GM21515 (cell line): ENCODE measurements around the gene ERRFI1.

Experiments used
- ATAC-seq: cut with Tn5 transposase; IDR thresholded peaks from one replicate; pipeline ENCODE4 v1.9.1; 2021; ENCODE audit not compliant: unreplicated experiment

Gene ERRFI1

DNA sequence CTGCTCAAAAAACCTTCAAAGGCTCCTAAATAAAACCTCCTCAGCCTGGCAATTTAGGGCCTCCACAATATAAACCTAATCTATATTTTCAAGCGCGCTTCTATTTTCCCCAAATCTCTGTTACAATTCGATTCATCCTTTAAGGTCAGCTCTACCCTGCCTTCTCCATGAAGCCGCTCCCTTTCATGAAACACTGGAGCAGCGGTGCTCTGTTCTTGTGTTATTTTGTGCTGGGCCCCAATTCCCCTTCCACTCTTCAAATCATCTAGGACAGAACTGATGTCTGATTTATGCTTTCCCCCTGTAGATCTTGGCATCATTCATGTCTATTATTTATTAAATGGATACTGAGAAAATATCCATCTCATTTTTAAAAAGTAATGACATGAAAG, 6.9 kb downstream of the ERRFI1 start:
- no peak for ATAC-seq

DNA sequence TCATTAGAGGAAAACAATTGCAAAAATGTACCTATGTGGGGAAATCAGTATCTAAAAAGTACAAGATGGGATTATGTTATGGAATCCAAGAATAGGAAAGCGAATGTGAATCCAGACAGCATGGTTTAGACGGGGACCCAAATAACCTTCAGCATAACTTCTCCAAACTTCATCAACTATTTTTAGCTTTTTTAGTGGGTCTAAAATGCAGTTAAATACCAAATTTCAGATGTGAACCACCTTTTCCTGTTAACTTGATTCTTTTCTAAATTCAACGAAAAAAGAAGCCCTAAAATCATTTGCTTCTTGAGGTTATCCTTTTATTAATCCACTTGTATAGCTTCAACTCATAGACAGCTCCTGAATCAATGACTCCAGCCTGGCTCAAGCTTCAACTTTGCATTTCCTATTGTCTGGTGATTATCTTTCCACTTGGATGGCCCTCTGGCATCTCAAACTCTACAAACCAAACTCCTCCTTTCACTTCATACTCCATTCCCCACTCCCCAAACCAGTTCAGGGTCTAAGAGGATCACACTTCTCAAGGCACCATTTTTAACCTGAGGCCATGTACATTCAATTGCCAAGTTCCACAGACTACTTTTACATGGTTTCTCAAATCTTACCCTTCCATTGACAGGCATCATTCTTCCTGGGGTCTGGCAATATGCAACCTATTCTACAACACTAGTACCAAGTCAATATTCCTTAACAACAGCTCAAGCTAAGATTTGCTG, 7.4 kb downstream of the ERRFI1 start:
- no peak for ATAC-seq

DNA sequence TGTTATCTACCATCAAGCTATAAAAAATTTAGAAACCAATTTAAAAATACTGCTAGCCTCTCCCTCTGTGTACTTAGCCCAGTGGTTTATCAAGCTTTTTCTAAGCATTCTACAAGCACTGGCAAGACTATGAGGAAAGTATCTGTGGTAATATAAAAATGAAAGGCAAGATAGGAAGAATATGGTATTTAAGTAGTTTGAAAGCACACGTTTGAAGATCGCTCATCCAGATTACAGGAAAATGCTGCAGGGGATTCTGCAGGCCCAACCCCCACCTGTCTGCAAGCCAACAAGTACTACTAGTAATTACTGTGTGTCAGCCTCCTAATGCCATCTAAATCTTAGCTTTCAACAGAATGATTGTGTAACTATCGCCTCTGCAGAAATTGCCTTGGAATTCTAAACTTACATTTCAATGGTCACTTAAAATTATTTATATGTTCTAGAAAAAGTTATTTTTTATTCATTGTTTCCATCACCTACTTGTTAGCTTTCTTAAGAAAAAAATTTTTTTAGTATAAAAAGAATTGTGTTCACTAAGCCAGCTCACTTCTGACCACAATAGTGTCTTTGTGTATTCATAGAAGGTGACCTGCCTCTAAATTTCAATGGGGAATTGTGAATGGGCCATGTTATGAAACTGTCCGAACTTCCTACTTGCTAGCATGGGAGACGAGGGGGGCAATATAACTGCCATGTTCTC, 8.5 kb downstream of the ERRFI1 start:
- ATAC-seq = no peak

DNA sequence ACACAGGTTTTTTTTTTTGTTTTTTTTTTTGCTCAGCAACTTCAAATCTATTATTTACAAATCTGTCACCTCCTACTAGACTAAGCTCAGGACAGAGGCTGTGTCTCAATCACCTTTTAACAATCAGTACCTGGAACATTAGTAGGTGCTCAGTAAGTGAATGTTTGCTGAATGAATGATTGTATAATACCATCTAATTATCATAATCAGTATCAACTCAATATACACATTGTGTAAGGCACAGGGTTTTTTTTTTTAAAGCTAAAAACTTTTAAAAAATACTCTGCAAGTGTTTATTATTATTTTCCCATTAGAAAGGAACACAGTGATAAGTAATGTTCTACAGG, 9.2 kb downstream of the ERRFI1 start:
- no peak for ATAC-seq

DNA sequence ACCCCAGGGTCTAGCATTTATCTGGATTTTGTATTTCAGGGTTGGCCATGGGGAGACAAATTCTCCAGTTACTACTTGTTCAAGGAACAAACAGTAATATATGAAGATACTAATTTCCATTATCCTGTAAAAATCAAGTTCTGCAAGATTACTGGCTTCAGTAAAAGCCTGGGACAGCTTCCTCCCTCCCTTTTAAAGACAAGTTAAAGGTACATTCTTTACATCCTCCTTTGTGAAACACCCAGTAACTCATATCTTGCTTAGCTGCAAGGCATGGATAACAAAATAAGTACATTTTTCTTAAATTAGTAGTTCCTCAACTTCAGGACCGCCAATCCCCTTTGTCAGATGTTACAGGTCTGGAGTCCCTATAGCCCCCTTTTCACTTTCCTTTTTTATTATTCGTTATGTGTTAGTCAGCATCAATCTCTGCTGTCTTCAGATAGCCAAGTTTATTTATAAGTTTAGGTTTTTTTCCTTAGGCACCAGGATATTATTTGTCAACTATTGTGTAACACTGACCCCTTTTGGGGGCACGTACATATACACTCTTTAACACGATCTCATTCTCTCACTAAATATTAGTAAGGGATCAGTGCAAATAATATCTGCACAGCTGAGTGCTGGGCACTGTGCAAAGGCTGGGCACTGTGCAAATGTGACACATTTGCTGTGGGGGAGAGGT, 9.8 kb downstream of the ERRFI1 start:
- no peak for ATAC-seq

DNA sequence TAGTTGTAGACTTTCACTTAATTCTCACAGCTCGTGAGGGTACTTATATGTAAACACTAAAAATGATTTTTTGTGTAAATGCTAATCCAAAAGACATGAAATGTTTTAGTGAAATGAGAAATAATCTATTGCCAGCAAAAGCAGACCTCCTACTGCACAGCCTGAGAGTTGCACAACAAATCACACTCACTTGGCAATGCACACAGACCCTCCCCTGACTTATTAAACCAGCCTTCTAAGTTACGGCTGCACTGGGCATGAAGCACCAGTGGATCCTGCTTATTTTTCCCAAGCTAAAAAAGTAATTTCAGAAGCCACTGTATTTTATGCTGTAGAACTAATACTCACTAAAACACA, 10.3 kb downstream of the ERRFI1 start:
- no peak for ATAC-seq

DNA sequence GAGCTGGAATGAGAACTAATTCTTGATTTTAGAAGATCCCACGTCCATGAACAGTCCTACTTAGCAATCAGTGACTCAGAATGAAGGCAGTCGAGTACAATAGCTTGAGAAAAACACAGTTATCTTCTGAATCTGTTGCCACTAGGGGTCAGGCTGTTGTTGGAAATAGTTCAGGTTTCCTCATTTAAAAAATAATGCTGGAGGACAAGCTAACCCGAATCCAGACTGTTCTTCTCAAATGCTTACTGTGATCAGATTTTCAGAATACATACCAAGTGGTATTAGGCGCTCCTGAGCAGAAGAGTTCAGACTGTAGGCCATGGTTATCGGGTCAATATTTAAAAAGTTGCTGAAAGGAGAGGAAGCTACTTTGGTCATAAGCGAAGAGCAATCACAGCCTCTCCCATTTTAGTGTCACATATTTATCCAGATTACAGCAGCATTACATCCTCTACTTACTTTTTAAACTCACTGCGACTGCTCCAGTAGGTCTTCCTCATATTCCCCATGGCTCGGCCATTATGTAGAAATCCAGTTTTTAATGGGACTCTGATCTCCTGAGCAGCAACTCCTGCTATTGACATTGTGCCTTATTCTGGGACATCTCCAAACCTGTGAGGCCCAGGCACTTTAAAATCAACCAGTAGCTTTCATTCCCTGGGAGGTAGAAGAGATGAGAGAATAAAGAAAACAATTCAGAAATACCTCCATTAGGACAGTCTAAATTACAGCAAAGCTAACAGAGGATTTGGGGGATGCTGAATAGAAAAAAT, 10.9 kb downstream of the ERRFI1 start:
- no peak for ATAC-seq

DNA sequence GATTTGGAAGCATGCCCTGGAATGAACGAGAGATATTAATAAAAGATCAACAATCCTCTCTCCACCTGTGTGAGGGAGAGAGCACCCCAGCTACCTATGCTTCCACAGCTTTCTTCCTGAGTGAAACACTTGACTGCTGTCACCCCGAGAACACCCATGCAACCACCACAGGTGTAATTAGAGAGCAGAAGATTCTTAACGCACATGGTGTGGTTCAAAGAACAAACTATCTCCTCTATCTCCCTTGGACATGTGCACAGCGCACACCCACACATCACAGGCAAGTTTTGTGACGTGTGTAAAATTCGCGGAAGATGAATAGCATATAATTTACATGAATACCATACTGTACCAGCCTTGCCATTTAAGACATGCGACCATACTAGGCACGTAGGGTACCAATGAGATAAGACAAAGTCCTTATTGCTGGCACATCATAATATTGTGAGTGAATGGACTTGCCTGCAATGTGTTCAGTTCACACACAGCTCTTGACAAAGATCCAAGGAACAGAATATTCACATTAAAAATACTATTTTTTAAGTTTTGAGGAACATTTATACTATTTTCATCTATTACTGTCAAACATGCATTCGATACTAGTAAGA, 11.6 kb downstream of the ERRFI1 start:
- ATAC-seq = no peak

DNA sequence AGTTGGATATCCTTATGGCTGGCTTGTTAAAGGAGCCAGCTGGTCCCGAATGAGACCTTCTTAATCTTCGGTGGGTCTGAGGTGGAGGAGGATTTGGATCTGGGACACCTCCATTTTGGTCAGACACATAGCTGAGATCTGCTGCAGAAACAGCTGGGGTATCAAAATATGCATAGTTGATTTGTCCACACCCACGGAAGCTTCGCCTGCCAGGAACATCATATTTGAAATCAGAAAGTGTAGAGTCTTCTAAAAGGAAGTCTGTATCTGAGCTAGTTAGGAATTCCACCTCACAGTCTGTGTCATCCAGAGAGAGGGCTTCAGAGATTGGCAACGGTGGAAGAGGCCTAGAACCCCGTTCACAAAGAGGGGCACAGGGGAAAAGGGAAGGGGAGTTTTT, 12.3 kb downstream of the ERRFI1 start:
- no peak for ATAC-seq

DNA sequence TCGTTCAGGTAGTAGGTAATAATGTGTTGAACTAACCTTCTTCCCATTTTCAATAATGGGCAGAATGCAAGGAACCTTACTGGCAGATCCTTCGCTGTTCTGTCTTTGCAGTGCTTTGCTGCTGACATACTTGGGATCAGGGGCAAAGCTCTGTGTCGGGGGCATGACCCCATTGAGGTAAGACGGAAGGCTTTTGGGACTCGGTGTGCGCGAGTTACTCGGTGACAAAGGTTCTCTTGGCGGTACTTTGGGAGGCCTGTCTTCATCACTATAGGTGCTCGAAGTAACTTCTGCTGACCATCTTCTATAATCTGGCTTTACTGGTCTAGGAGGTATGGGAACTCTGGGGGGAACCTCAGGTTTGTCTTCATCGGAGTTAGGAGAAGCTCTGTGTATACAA, 12.7 kb downstream of the ERRFI1 start:
- ATAC-seq = no peak

DNA sequence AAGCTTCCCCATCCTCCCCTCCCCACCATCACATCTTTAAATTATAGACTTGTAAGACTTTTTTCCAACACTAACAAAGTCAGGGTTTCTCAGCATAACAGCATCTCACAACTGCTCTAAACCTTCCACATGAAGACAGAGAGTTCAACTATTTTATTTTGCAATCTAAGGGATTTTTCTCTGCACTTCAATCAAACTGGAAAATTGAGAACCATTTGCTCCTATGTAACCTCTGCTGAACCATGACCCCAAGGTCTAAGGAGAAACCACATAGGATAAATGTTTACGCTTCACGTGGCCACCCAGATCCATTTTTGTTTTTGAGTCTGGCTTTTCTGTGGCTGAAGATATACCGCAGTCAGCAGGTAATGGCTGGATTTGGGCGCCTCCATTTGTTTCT, 13.2 kb downstream of the ERRFI1 start:
- ATAC-seq = no peak

DNA sequence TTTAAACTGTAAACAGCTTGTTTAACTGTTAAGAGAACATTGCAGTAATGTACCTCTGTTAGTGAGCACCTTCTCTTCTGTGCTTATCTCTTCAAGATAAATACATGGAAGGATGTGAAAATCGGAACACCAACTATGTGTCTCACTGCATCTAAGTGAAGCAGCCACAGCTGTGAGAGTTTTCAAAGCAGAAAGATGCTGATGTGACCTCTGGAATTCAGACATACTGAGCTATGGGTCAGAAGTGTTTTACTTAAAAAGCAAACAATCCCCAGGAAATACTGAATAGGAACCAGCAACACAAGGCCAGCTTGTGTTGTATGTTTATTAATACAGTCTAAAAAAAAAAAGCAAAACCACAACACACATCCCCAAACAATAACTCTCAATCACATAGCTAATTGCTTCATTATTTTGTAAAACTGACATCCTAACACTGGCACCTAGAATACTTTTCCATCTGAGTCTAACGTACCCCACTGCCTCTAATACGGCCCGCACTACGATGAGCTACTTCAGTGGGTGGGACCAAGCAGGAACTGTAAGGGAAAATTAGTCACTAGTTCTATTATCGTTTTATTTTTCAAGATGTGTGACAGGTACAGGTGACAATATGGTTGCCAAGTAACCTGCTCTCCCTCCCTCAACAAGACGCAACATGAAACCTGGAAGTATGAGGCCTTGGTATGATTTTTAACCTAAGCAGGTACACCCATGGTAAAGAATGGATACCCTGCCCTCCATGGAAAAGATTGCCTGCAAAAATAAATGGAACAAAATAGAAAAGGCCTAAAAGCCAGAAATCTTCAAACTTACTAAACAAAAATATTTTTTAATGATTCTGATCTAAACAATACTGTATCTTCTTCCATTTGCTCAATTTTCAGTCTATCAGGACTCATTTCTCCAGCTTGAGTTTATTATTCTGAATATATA, 13.9 kb downstream of the ERRFI1 start:
- ATAC-seq = no peak

DNA sequence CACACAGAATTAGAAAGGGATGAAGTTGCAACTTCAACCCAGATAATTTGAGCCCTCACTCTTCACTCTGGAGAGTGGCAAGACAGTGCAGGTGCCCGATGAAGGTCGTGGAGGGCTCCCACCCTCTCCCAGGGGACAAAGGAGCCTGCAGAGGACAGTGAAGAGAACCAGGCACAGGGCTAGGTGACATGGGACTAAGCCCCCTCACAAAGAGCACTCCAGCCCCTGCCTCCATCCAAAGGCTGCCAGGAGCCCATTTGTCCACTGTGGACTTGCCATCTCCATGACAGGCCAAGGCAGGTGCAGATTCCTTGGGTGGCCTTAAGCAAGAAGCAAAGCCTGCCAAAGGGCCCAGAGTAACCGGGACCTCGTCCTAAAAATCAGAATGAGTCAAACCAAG, 15.1 kb downstream of the ERRFI1 start:
- no peak for ATAC-seq

DNA sequence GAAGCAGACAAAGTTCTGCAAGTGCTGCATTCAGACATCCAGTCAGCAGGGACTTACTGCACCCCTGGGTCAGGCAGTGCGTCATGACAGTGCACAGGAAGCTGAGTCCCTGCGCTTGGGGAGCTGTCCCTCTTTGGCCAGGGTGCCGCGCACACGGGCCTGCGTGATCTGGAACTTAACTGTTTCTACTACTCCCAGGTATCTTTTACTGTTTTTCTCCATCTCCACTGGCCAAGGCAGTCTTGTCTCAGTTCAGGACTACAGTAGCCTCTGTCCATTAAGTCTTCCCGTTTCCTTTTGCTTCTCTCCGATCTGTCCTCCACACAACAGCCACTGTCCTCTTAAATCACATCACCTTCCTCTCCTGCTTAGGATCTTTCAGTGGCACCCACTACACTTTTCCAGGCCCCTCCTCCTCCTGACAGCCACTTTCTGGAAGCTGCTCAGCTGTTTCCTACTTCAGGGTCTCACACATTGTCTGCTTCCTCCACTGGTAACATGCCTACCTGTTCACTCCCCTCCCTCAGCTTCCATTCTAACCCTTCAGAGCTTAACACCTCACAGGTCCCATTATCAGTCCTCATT, 15.9 kb downstream of the ERRFI1 start:
- no peak for ATAC-seq

DNA sequence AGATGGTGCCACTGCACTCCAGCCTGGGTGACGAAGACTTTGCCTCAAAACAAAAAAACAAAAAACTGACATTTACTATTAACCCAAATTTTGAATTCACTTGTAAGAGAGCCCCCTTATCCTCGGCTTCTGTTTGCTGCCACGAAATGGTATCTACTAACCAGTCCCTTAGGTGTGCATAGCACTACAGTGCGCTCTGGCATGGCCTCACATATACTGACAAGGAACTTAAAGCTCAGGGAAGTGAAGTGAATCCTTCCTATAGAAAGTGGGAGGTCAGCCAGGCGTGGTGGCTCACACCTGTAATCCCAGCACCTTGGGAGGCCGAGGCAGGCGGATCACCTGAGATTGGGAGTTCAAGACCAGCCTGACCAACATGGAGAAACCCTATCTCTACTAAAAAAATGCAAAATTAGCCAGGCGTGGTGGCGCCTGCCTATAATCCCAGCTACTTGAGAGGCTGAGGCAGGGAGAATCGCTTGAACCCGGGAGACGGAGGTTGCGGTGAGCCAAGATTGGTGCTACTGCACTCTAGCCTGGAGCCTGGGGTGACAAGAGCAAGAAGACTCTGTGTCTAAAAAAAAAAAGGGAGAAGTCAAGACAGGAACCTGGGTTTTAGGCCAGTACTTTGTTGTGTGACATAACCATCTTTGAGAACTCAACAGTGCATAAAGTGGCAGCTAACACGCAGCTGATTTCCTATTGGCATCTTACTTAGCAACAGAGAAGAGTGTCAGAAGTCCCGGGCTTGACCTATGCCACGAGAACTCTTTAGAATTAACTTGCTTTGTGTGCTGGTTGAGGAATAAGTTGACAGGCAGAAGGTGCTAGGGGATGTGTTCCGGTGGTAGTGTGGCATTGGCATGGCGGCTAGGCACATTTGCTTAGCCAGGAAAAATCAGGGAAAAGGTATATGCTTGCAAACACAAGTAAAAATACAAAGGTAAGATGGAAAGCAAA, 16.8 kb downstream of the ERRFI1 start:
- ATAC-seq = no peak

DNA sequence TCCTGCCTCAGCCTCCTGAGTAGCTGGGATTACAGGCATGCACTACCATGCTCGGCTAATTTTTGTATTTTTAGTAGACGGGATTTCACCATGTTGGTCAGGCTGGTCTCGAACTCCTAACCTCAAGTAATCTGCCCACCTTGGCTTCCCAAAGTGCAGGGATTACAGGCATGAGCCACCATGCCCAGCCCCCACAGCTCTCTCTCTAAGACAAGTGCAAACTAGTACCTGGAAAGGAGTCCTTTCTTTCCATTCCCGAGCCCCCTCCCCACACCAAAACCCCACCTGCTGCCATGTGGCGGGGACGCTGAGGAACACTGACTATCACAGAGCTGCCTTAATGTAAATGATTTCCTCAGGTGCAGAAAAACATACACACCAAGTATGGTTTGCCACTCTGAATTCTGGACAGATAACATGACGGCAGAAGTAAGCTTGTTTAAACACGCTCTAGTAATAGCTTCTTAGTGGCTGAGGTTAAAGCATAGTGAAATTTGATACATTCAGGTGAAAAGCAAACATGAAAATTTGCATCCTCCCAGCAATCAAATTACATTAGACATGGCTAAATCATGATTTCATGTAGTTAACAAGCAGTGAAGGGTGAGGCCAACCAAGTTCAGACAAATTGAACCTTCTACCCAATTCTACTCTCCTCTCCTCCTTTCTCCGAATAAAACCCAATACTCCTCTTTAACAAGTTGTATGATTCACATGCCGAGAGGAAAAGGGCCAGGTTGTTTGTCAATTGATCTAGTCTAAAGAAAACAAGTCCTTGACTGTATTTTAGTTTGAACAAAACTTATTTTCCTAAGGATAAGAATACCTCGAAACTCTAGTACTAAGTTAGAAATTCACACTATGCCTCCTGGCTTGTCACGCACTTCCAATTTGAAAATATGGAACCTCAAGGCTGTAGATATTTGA, 19.8 kb downstream of the ERRFI1 start:
- ATAC-seq = no peak

DNA sequence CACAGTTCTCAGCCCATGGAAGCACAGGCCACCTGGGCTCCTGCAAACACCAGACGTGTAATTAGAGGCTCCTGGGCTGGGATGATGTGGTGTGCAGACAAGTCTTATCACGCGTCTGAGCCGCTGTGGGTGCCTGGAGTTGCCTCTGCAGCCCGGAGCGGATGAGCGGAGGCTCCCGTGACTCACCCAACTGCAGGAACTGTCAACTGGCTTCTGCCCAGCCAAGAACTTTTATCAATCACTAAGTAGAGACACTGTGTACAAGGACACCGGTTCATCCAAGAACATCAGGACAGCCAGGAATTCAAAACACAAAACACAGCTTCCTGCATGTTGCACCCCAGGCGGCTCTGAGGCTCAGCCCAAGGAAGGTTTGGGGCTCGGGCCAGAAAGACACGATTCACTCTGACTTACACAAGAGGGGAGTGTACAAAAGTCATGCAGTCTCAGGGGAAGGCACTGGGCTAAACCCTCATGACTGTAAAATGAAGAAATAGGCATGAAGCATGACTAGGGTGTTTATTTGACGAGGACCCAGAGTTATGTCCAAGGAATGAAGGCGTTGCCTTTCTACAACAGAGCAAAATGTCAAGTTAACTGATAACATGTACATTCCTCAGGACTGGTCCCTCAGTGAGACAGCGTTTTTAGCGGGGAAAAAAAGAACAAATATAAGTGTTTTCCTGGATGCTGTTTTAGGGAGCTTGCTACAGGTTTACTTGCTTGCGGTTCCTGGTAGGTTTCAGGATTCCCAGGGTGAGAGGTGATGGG, 21.1 kb downstream of the ERRFI1 start:
- ATAC-seq = no peak
